NK-92 (cell line): ENCODE results near the gene CPNE2.
"Not testable (repeated sequence)": the region's sequence is repeated elsewhere in the genome, so short reads cannot be mapped to it uniquely, and the experiment has no call there.

ENCODE experiments used
- DNase-seq: peaks from one replicate; lab custom pipeline; 2025; ENCODE audit not compliant: unreplicated experiment; lab: John Stamatoyannopoulos, UW

CPNE2 gene

GRCh38 chr16:57165483-57165882 lies 73.1 kb downstream of the CPNE2 start:
- DNase-seq, result no peak

GRCh38 chr16:57165938-57166337 lies 73.6 kb downstream of the CPNE2 start:
- no peak for DNase-seq

GRCh38 chr16:57166451-57166850 lies 74.1 kb downstream of the CPNE2 start:
- DNase-seq, result no peak

GRCh38 chr16:57166951-57167350 lies 74.6 kb downstream of the CPNE2 start:
- DNase-seq, result no peak

GRCh38 chr16:57167538-57167937 lies 75.2 kb downstream of the CPNE2 start:
- DNase-seq, result no peak

- DNase-seq, result no peak
Measured at GRCh38 chr16:57167953-57168352, 75.6 kb downstream of the CPNE2 start.

- no peak for DNase-seq
Measured at GRCh38 chr16:57169327-57169726, 76.9 kb downstream of the CPNE2 start.

- no peak for DNase-seq
Measured at GRCh38 chr16:57172721-57173290, 80.4 kb downstream of the CPNE2 start.

GRCh38 chr16:57175896-57176295 lies 83.5 kb downstream of the CPNE2 start:
- no peak for DNase-seq

- no peak for DNase-seq
Measured at GRCh38 chr16:57178196-57178595, 85.8 kb downstream of the CPNE2 start.

- DNase-seq, result no peak
Measured at GRCh38 chr16:57178793-57179212, 86.4 kb downstream of the CPNE2 start.

- no peak for DNase-seq
Measured at GRCh38 chr16:57179215-57179828, 86.9 kb downstream of the CPNE2 start.

- DNase-seq, result no peak
Measured at GRCh38 chr16:57184113-57184512, 91.7 kb downstream of the CPNE2 start.

GRCh38 chr16:57184887-57185445 lies 92.6 kb downstream of the CPNE2 start:
- no peak for DNase-seq

- DNase-seq, result no peak
Measured at GRCh38 chr16:57185446-57185944, 93.1 kb downstream of the CPNE2 start.

- peak; percentile 91 for DNase-seq
Measured at GRCh38 chr16:57185945-57186871, 93.8 kb downstream of the CPNE2 start, which contains the start of the genes PSME3IP1 and RSPRY1. Gene PSME3IP1, minus strand, starts transcription at chr16:57186039. Its CDS starts 12,185 bp downstream, at chr16:57173854. Gene RSPRY1, plus strand, starts transcription at chr16:57186329. Its CDS starts 18,330 bp downstream, at chr16:57204659.

- no peak for DNase-seq
Measured at GRCh38 chr16:57186872-57187854, 94.8 kb downstream of the CPNE2 start.

- DNase-seq, result not testable (repeated sequence)
Measured at GRCh38 chr16:57187902-57188710, 95.7 kb downstream of the CPNE2 start.

- DNase-seq, result no peak
Measured at GRCh38 chr16:57188711-57189002, 96.3 kb downstream of the CPNE2 start.
